Stomach (tissue), 9 donors: ENCODE results near the gene SNX22. TPM values are rescaled to one million over a fixed set of nuclear protein-coding genes. Genes with fewer than 3 reads are reported as not detected.
A peak's percentile ranks its signal among the peaks of the same experiment; 100 is the strongest.

Experiments used
- DNase-seq, 2 donors: peaks; one replicate each; pipeline versions ENCODE4 v3.0.0 to v3.0.0-alpha.2; 2013 to 2019
- H3K27ac ChIP-seq, 5 donors: fragments of 200-600 bp in 4 of 5; sonication (generic) in 4 of 5; one replicate each; pipeline ENCODE4 v1.5.1; 2013 to 2019; ENCODE audit warnings: mild to moderate bottlenecking in 1 of 5, moderate library complexity in 1 of 5
- H3K27me3 ChIP-seq, 3 donors: fragments of 200-600 bp; sonication (generic); one replicate each; pipeline ENCODE4 v1.5.1; 2017 to 2019; ENCODE audit warnings: mixed run types in 1 of 3
- H3K36me3 ChIP-seq, 4 donors: fragments of 200-600 bp; sonication (generic); 1 replicate in 3 of 4; 2 replicates in 1 of 4; pipeline ENCODE4 v1.5.1; 2016 to 2019
- H3K4me1 ChIP-seq, 4 donors: fragments of 200-600 bp; sonication (generic); one replicate each; pipeline ENCODE4 v1.5.1; 2016 to 2019
- H3K4me3 ChIP-seq, 4 donors: fragments of 200-600 bp; sonication (generic) in 3 of 4; one replicate each; pipeline ENCODE4 v1.5.1; 2016 to 2019; ENCODE audit warnings: mild to moderate bottlenecking in 1 of 4
- H3K9me3 ChIP-seq, 4 donors: fragments of 200-600 bp; sonication (generic); one replicate each; pipeline ENCODE4 v1.5.1; 2016 to 2019
- CTCF ChIP-seq, 7 experiments: fragments of 450-650 bp in 4 of 7; fragments of 200-600 bp in 3 of 7; sonication (generic) in 3 of 7; IDR thresholded peaks; one replicate each; pipeline ENCODE4 v1.5.1; 2016 to 2019; ENCODE audit warnings: antibody characterized with exemption in 7 of 7, control low read depth in 2 of 7, mild to moderate bottlenecking in 1 of 7
- EP300 ChIP-seq: sonication (generic); formaldehyde crosslinking; IDR thresholded peaks from one replicate; pipeline ENCODE4 v1.6.1; 2017; ENCODE audit warnings: antibody characterized with exemption
- POLR2A ChIP-seq, 4 donors: fragments of 450-650 bp; IDR thresholded peaks; one replicate each; pipeline ENCODE4 v1.6.1; 2016; ENCODE audit warnings: antibody characterized with exemption in 4 of 4, control low read depth in 2 of 4, mild to moderate bottlenecking in 1 of 4, moderate library complexity in 1 of 4
- POLR2AphosphoS5 ChIP-seq, 3 donors: sonication (generic); formaldehyde crosslinking; IDR thresholded peaks; one replicate each; pipeline ENCODE4 v1.6.1; 2016; ENCODE audit warnings: antibody characterized with exemption in 3 of 3
- WGBS, 5 donors: extraction: QIAGEN DNeasy Blood & Tissue Kit in 3 of 5; methylation state at CpG; one replicate each; pipeline versions ENCODE4 v1.1.5 to v1.1.7; 2013 to 2018; 5-methylcytosine and 5-hydroxymethylcytosine counted together
- intact Hi-C: fragments of 100-400 bp; cut with DNase I; formaldehyde crosslinking; loops from one replicate; pipeline ENCODE4 v1.15.1; 2023; ENCODE audit warnings: low total_unique reads
- polyA plus RNA-seq, 3 donors: library from polyadenylated mRNA; stranded (reverse); fragments of 200-250 nt; gene quantifications; one replicate each; pipeline ENCODE4 v1.2.3, GENCODE V29; 2013
- total RNA-seq, 5 donors: library from RNA; depleted of rRNA; stranded (reverse); fragments of >200 nt; gene quantifications; one replicate each; pipeline versions ENCODE4 v1.1.0 to v1.2.3, GENCODE V29; 2014 to 2016
- donor health status: healthy with polysubstance abuse.
- donor health status: Bipolar disorder and iron deficiency.
- donor health status: healthy.

Gene SNX22
- total and polyA plus RNA-seq, 8 donors = 0.92 to 41.1 (median 3.8) TPM; not detected in 2

- Histone ChIP-seq H3K4me1 (peaks cover 8 to 63% (median 48%) of the 10 kb centered on the region in 4 donors), H3K9me3 (no peaks in the 10 kb centered on the region), H3K27ac (peak overlapping the region in 4 of 5 donors; percentile 23 to 56 (median 36)), H3K27me3 (no peaks in the 10 kb centered on the region), H3K36me3 (peaks cover 21 to 38% (median 37%) of the 10 kb centered on the region in 4 donors), H3K4me3 (no peak overlapping the region)
- TF ChIP-seq EP300 (no peak), POLR2AphosphoS5 (IDR thresholded peaks at IDR 0.05) (no peak), POLR2A (IDR thresholded peaks at IDR 0.05) (no peak), CTCF (IDR thresholded peaks at IDR 0.05) (no peak)
- intact Hi-C loops = no loop called here
- 67 to 77% (median 68%) methylated on average over 3 of the region's 3 CpGs for WGBS, 5 donors
- no peak for DNase-seq
Observed at GRCh38 chr15:64110950-64111678, 40.4 kb upstream of the SNX22 start.

GRCh38 chr15:64111679-64112050 lies 39.9 kb upstream of the SNX22 start:
- H3K9me3 ChIP-seq = no peaks in the 10 kb centered on the region
- WGBS, 5 donors = 35 to 54% (median 40%) methylated on average over 3 of the region's 3 CpGs
- intact Hi-C loops = no loop called here
- peaks cover 8 to 58% (median 45%) of the 10 kb centered on the region in 4 donors for H3K4me1 ChIP-seq
- DNase-seq = no peak
- H3K27me3 ChIP-seq = no peaks in the 10 kb centered on the region
- no peak overlapping the region for H3K4me3 ChIP-seq
- H3K27ac ChIP-seq = peak overlapping the region; percentile 18 to 56 (median 28)
- TF ChIP-seq EP300 (no peak), POLR2AphosphoS5 (IDR thresholded peaks at IDR 0.05) (no peak), POLR2A (IDR thresholded peaks at IDR 0.05) (no peak), CTCF (IDR thresholded peaks at IDR 0.05) (no peak)
- H3K36me3 ChIP-seq = peaks cover 26 to 44% (median 42%) of the 10 kb centered on the region in 4 donors

- no peak overlapping the region for H3K4me3 ChIP-seq
- TF ChIP-seq POLR2A (IDR thresholded peaks at IDR 0.05) = no peak
- no peak for TF ChIP-seq CTCF (IDR thresholded peaks at IDR 0.05)
- peak in 1 of 3 donors; percentile 27 for TF ChIP-seq POLR2AphosphoS5 (IDR thresholded peaks at IDR 0.05)
- no peak for TF ChIP-seq EP300
- peak overlapping the region in 4 of 5 donors; percentile 23 to 56 (median 36) for H3K27ac ChIP-seq
- DNase-seq = peak in 1 of 2 donors; percentile 59
- intact Hi-C loops = no loop called here
- H3K27me3 ChIP-seq = no peaks in the 10 kb centered on the region
- no peaks in the 10 kb centered on the region for H3K9me3 ChIP-seq
- WGBS, 5 donors = 33 to 56% (median 42%) methylated on average over 4 of the region's 4 CpGs
- H3K36me3 ChIP-seq = peaks cover 30 to 49% (median 48%) of the 10 kb centered on the region in 4 donors
- H3K4me1 ChIP-seq = peaks cover 8 to 54% (median 42%) of the 10 kb centered on the region in 4 donors
Observed at GRCh38 chr15:64112073-64112772, 39.3 kb upstream of the SNX22 start.

- Histone ChIP-seq H3K36me3 (peaks cover 35 to 56% (median 54%) of the 10 kb centered on the region in 4 donors), H3K27ac (peak overlapping the region in 3 of 5 donors; percentile 0 to 56 (median 22)), H3K9me3 (no peaks in the 10 kb centered on the region), H3K27me3 (no peaks in the 10 kb centered on the region), H3K4me1 (peaks cover 8 to 51% (median 36%) of the 10 kb centered on the region in 4 donors), H3K4me3 (no peak overlapping the region)
- no peak for DNase-seq
- TF ChIP-seq CTCF (IDR thresholded peaks at IDR 0.05) (no peak), EP300 (no peak), POLR2A (IDR thresholded peaks at IDR 0.05) (no peak), POLR2AphosphoS5 (IDR thresholded peaks at IDR 0.05) (no peak)
- WGBS, 5 donors = 78 to 93% (median 91%) methylated on average over 1 of the region's 1 CpG
- intact Hi-C loops = no loop called here
Observed at GRCh38 chr15:64112904-64113303, 38.6 kb upstream of the SNX22 start.
